Liver (tissue), 9 donors: ENCODE results near the gene SERINC5. TPM values are rescaled to one million over a fixed set of nuclear protein-coding genes. Genes with fewer than 3 reads are reported as not detected.

Source experiments
- DNase-seq: peaks from one replicate; pipeline ENCODE4 v3.0.0-alpha.2; 2017; ENCODE audit warnings: low spot score
- H3K27ac ChIP-seq, 2 donors: one replicate each; pipeline ENCODE4 v1.7.0; 2013; ENCODE audit warnings: inconsistent platforms in 2 of 2, low read length in 2 of 2, control low read depth in 1 of 2, low read depth in 1 of 2, mild to moderate bottlenecking in 1 of 2
- H3K27me3 ChIP-seq, 4 donors: one replicate each; pipeline versions ENCODE4 v1.6.1 to v1.7.0; 2013; ENCODE audit warnings: low read length in 3 of 4, inconsistent platforms in 1 of 4, mild to moderate bottlenecking in 1 of 4, moderate library complexity in 1 of 4; ENCODE audit not compliant: control insufficient read depth in 4 of 4, insufficient read depth in 4 of 4
- H3K36me3 ChIP-seq, 4 donors: one replicate each; pipeline versions ENCODE4 v1.6.1 to v1.7.0; 2013; ENCODE audit warnings: low read length in 3 of 4, mild to moderate bottlenecking in 3 of 4, low read depth in 1 of 4, moderate library complexity in 1 of 4; ENCODE audit not compliant: control insufficient read depth in 4 of 4, insufficient read depth in 3 of 4
- H3K4me1 ChIP-seq, 4 donors: one replicate each; pipeline versions ENCODE4 v1.6.1 to v1.7.0; 2013; ENCODE audit warnings: low read length in 3 of 4, mild to moderate bottlenecking in 3 of 4, moderate library complexity in 1 of 4; ENCODE audit not compliant: control insufficient read depth in 4 of 4, insufficient read depth in 4 of 4
- H3K4me3 ChIP-seq, 3 donors: one replicate each; pipeline versions ENCODE4 v1.6.1 to v1.7.0; 2013; ENCODE audit warnings: low read length in 3 of 3, control low read depth in 1 of 3, low read depth in 1 of 3, mild to moderate bottlenecking in 1 of 3
- H3K9ac ChIP-seq, 2 donors: one replicate each; pipeline ENCODE4 v1.7.0; 2013; ENCODE audit warnings: low read length in 2 of 2, mild to moderate bottlenecking in 2 of 2, moderate library complexity in 2 of 2, control low read depth in 1 of 2, low read depth in 1 of 2
- H3K9me3 ChIP-seq, 4 donors: one replicate each; pipeline versions ENCODE4 v1.6.1 to v1.7.0; 2013; ENCODE audit warnings: low read length in 3 of 4; ENCODE audit not compliant: control insufficient read depth in 4 of 4
- CTCF ChIP-seq: fragments of 150-350 bp; IDR thresholded peaks from 2 replicates; pipeline ENCODE4 v1.5.1; 2017; ENCODE audit warnings: improper control_type of control experiment, low read depth, low read length; ENCODE audit not compliant: missing input control
- FOXA1 ChIP-seq: IDR thresholded peaks from 2 replicates; pipeline ENCODE4 v1.6.1; 2016; ENCODE audit warnings: antibody characterized with exemption
- FOXA2 ChIP-seq: IDR thresholded peaks from 2 replicates; pipeline ENCODE4 v1.6.1; 2016; ENCODE audit warnings: antibody characterized with exemption
- HNF4A ChIP-seq, 2 donors: conservative IDR thresholded peaks; 2 replicates each; pipeline ENCODE4 v1.6.1; 2016; ENCODE audit warnings: antibody characterized with exemption in 2 of 2, mild to moderate bottlenecking in 2 of 2
- RAD21 ChIP-seq, 2 donors: IDR thresholded peaks; 2 replicates each; pipeline ENCODE4 v1.6.1; 2016; ENCODE audit warnings: antibody characterized with exemption in 2 of 2, mild to moderate bottlenecking in 2 of 2
- RXRA ChIP-seq, 2 donors: IDR thresholded peaks; 2 replicates each; pipeline ENCODE4 v1.6.1; 2017 to 2018; ENCODE audit warnings: antibody characterized with exemption in 2 of 2, mild to moderate bottlenecking in 1 of 2
- SP1 ChIP-seq: IDR thresholded peaks from 2 replicates; pipeline ENCODE4 v1.6.1; 2018; ENCODE audit warnings: antibody characterized with exemption, mild to moderate bottlenecking
- YY1 ChIP-seq: IDR thresholded peaks from 2 replicates; pipeline ENCODE4 v1.6.1; 2016; ENCODE audit warnings: antibody characterized with exemption, mild to moderate bottlenecking
- WGBS: extraction: QIAGEN DNeasy Blood & Tissue Kit; methylation state at CpG from one replicate; pipeline ENCODE4 v1.1.7; 2013; 5-methylcytosine and 5-hydroxymethylcytosine counted together
- polyA plus RNA-seq, 2 donors: library from polyadenylated mRNA; stranded (reverse) in 1 of 2; unstranded in 1 of 2; fragments of 200-250 nt in 1 of 2; fragments of >200 nt in 1 of 2; fragmentation: Nextera tagmentation in 1 of 2; extraction: Ambion mirVana in 1 of 2; gene quantifications; one replicate each; pipeline versions ENCODE4 v1.2.1 to v1.2.3, GENCODE V29; 2013 to 2015
- total RNA-seq, 2 donors: library from RNA; depleted of rRNA; stranded (reverse); fragments of >200 nt; gene quantifications; one replicate each; pipeline ENCODE4 v1.2.3, GENCODE V29; 2014
- TF ChIP-seq, protein P1 (sequence below): IDR thresholded peaks from 2 replicates; pipeline ENCODE4 v1.6.1; 2016; ENCODE audit warnings: antibody characterized with exemption, mild to moderate bottlenecking
- TF ChIP-seq, protein P2 (sequence below): IDR thresholded peaks from 2 replicates; pipeline ENCODE4 v1.6.1; 2016; ENCODE audit warnings: antibody characterized with exemption
- TF ChIP-seq, protein P3 (sequence below): IDR thresholded peaks from 2 replicates; pipeline ENCODE4 v1.6.1; 2016; ENCODE audit warnings: antibody characterized with exemption
- donor health status: healthy.
- donor health status: healthy.
- donor health status: healthy.
- donor health status: healthy.
- donor health status: healthy.

SERINC5 gene
- total and polyA plus RNA-seq, 4 donors, result 22.2 to 82.3 (median 32.0) TPM

DNA sequence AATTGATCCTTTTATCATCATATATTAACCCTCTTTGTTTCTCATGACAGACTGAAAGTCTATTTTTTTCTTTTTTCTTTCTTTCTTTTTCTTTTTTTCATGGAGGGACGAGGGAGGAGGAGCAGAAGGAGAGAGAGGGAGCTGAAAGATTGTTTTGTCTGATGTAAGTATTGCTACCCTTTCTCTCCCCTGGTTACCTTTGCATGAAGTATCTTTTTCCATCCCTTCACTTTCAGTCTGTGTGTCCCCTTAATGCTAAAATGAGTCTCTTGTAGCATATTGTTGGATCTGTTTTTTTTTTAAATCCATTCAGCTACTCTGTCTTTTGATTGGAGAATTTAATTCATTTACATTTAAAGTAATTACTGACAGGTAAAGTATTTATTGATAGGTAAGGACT, 27.5 kb upstream of the SERINC5 start:
- TF ChIP-seq RXRA (IDR thresholded peaks at IDR 0.05) (no peak), HNF4A (conservative IDR thresholded peaks at IDR 0.05) (no peak), SP1 (no peak)
- TF ChIP-seq, protein P1, sequence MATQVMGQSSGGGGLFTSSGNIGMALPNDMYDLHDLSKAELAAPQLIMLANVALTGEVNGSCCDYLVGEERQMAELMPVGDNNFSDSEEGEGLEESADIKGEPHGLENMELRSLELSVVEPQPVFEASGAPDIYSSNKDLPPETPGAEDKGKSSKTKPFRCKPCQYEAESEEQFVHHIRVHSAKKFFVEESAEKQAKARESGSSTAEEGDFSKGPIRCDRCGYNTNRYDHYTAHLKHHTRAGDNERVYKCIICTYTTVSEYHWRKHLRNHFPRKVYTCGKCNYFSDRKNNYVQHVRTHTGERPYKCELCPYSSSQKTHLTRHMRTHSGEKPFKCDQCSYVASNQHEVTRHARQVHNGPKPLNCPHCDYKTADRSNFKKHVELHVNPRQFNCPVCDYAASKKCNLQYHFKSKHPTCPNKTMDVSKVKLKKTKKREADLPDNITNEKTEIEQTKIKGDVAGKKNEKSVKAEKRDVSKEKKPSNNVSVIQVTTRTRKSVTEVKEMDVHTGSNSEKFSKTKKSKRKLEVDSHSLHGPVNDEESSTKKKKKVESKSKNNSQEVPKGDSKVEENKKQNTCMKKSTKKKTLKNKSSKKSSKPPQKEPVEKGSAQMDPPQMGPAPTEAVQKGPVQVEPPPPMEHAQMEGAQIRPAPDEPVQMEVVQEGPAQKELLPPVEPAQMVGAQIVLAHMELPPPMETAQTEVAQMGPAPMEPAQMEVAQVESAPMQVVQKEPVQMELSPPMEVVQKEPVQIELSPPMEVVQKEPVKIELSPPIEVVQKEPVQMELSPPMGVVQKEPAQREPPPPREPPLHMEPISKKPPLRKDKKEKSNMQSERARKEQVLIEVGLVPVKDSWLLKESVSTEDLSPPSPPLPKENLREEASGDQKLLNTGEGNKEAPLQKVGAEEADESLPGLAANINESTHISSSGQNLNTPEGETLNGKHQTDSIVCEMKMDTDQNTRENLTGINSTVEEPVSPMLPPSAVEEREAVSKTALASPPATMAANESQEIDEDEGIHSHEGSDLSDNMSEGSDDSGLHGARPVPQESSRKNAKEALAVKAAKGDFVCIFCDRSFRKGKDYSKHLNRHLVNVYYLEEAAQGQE, result no peak
- TF ChIP-seq, protein P2, sequence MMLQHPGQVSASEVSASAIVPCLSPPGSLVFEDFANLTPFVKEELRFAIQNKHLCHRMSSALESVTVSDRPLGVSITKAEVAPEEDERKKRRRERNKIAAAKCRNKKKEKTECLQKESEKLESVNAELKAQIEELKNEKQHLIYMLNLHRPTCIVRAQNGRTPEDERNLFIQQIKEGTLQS, result no peak
- no peaks in the 10 kb centered on the region for H3K27me3 ChIP-seq
- WGBS, result 100% methylated on average over 1 of the region's 1 CpG

DNA sequence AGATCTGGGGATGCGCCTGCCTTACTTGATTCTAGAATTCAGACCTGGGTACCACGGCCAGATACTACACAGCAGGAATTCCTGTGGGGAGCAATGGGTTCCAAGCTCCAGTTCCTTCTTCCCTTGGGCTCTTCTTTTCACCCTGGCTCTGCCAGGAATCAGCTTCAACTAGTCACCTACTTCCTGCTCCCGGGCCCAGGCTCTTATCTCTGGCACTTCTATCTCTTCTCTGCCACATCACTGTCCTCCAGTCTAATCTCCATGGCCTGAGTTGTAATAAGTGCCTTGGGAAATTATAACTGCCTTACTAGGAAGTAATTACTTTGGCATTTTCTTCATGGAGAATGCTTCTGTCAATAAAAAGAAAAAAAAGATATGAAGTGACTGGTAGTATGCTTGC, 26.2 kb upstream of the SERINC5 start:
- Histone ChIP-seq H3K9ac (no peak overlapping the region), H3K4me3 (no peak overlapping the region), H3K36me3 (no peaks in the 10 kb centered on the region), H3K27ac (no peak overlapping the region), H3K9me3 (no peaks in the 10 kb centered on the region), H3K27me3 (no peaks in the 10 kb centered on the region), H3K4me1 (peaks cover 0 to 2% (median 0%) of the 10 kb centered on the region in 4 donors)
- WGBS, result 46% methylated on average over 3 of the region's 3 CpGs
- TF ChIP-seq, protein P3, sequence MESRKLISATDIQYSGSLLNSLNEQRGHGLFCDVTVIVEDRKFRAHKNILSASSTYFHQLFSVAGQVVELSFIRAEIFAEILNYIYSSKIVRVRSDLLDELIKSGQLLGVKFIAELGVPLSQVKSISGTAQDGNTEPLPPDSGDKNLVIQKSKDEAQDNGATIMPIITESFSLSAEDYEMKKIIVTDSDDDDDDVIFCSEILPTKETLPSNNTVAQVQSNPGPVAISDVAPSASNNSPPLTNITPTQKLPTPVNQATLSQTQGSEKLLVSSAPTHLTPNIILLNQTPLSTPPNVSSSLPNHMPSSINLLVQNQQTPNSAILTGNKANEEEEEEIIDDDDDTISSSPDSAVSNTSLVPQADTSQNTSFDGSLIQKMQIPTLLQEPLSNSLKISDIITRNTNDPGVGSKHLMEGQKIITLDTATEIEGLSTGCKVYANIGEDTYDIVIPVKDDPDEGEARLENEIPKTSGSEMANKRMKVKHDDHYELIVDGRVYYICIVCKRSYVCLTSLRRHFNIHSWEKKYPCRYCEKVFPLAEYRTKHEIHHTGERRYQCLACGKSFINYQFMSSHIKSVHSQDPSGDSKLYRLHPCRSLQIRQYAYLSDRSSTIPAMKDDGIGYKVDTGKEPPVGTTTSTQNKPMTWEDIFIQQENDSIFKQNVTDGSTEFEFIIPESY, result no peak
- TF ChIP-seq FOXA1 (no peak), CTCF (no peak), FOXA2 (no peak), YY1 (no peak), RXRA (IDR thresholded peaks at IDR 0.05) (no peak), RAD21 (IDR thresholded peaks at IDR 0.05) (no peak)
- TF ChIP-seq, protein P1, result no peak
- no peak for DNase-seq

More for the DNA sequence above, 27.5 kb upstream of the SERINC5 start:
- peaks cover 0 to 2% (median 0%) of the 10 kb centered on the region in 4 donors for H3K4me1 ChIP-seq
- H3K27ac ChIP-seq, result no peak overlapping the region
- no peak for DNase-seq
- no peaks in the 10 kb centered on the region for H3K9me3 ChIP-seq
- H3K4me3 ChIP-seq, result no peak overlapping the region
- no peaks in the 10 kb centered on the region for H3K36me3 ChIP-seq
- H3K9ac ChIP-seq, result no peak overlapping the region
